ENCODE results near the gene NEU2.

Gene NEU2

DNA sequence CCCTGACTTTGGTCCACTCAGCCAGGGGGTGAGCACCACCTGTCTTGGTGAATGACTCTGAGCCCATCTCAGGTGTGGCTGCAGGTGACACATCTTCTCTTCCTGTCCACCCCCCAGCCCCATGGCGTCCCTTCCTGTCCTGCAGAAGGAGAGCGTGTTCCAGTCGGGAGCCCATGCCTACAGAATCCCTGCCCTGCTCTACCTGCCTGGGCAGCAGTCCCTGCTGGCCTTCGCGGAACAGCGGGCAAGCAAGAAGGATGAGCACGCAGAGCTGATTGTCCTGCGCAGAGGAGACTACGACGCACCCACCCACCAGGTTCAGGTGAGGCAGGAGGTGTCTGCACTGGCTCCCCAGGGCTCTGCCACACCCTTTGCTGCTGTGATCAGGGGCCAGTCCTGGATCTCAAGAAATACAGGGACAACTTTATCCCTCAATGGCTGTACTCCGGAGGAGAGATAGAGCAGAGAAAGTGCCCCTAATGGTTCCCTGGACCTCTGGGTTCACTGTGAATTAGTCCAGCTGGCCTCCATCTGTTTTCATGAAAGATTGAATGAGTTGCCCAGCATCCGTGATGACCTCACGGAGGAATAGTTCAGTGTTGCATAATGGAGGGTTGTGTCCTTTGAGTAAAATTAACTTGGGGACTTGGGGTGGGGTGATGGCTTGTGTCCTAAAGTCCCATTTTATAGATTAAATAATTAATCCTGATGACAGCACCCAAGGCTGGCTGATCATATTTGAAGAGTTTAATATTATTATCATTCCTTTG lies at the start of gene NEU2:
NEU2 (plus strand) TSS at position 122 of the 770 bp plus-strand sequence; CDS start at position 122, 0 bp downstream.
- ATAC-seq: no peak

DNA sequence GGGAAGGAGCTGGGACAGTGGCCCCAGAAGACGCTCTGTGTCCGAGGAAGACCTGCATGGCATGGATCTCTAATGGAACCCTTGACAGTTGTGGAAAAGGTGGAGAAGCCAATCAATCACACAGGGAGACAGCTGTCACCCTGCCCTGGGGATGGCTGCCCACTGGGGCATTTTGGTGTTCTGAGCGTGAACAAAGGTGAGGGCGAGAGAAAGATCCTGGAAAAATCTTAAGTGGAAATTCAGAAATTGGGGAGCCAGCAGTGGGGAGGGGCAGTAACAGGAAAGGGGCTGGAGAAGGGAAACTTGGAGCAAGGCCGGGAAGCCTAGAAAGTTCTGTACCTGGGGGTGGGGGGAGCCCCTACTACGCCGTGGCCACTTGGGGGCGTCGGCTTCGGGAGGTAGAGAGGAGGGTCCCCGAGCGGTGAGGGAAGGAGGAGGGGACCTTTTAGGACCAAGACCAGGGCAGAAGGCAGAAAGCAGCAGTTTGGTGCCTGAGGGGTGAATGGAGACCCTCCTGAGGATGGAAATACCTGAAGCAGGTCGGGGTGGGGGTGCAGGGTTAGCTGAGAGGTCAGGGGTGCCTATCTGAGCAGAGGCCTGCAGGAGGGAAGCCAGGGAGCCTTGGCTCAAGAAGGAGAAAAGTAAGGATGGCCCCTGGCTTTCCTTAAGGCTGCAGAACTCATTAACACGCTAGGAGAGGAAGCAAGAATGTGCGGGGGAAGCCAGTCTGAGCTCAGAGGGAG lies 49.4 kb upstream of the NEU2 start:
- ATAC-seq: no peak

DNA sequence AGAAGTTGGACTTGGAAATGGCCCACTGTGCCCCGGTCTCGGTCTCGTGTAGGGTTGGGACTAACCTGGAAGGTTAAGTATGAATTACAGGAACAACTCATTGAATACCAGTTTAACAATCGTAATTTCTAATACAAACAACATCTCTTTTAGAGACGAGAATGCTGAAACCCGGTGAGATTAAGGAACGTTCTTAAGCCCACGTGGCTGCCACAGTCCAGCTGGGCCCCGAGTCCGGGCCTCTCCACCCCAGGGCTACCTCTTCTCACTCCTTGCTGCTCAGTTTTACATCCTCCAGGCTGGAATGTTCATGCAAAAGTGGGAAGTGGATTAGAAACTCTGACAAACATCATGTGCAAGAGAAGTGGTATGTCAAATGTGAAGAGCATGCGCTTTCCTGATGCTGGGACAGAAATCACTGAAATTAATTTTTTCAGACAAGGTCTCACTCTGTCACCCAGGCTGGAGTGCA lies 48.8 kb upstream of the NEU2 start:
- no peak for ATAC-seq

DNA sequence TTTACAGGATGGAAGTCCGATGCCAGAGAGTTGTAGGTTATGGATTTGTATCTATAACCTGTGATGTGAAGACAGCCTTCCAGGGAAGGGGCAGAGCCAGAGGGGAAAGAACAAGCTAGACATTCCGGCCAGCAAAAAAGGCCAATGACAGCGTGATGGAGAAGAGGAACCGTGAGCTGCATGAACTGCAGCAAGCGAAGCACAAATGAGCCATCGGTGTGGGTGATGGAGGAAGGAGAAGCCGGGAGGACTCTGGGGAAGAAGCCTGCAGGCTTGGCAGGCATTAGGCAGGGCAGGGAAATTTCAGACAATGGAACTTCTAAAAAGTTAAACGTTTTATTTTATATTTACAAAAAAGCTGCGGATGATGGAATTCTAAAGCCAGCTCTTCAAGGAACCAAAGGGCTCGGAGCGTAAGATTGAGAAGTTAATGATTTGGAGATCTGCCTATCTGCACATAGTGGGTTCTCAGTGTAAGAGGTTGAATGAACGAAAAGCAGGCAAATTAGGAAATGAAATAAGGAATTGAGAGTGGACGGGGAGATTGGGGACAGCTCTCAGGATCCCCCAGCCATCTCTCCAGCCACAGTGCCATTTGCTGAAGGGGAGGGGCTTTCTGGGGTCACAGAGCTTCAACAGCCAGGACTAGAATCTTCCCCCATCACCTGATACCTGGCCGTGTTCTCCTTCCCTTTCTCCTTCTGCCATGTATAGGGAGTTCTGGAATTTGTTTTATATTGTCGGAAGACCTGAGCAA lies 47.8 kb upstream of the NEU2 start:
- no peak for ATAC-seq

DNA sequence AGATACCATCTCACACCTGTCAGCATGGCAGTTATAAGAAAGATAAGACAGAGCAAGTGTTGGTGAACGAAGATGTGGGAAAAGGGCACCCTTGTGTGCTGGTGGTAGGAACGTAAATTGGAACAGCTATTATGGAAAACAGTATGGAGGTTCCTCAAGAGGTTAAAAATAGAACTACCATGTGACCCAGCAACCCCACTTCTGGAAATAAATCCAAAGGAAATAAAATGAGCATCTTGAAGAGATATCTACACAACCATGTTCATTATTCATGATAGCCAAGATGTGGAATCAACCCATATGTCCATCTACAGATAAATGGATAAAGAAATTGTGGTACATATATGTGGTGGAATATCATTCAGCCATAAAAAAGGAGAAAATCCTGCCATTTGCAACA lies 46.3 kb upstream of the NEU2 start:
- ATAC-seq: no peak

DNA sequence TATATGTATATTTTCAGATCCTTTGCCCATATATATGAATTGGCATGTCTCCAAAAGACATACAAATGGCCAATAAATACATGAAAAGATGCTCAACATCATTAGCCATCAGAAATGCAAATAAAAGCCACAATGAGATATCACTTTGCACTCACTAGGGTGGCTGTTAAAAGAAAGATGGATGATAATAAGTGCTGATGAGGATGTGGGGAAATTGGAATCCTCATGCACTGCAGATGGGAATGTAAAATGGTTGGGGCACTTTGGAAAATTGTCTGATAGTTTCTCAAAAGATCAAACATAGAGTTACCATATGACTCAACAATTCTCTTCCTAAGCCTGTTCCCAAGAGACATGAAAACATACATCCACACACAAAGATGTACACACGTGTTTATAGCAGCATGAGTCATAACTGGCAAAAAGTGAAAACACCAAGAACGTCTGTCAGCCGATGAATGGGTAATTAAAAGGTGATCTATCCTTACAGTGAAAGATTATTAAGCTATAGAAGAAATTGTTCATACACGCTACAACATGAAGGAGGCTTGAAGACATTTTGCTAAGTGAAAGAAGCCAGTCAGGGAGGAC lies 39.1 kb upstream of the NEU2 start:
- ATAC-seq: no peak

DNA sequence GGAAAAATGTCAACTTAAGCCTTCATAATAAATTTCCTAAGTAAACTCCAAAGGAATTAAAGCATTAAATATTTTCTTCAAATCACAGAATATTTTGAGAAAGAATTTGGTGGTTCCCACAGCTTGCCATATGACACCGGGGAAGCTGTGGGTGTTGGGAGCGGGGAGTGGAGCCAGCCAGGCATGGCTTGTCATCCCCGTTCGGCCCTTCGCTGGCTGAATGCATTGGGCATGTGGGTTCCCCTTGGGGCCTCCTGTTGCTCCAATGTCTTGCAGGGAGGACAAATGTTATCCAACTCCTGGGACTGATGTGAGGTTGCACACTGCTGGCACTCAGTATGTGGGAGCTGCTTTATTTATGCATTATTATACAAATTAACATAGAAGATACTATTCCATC lies 38.0 kb upstream of the NEU2 start:
- no peak for ATAC-seq

DNA sequence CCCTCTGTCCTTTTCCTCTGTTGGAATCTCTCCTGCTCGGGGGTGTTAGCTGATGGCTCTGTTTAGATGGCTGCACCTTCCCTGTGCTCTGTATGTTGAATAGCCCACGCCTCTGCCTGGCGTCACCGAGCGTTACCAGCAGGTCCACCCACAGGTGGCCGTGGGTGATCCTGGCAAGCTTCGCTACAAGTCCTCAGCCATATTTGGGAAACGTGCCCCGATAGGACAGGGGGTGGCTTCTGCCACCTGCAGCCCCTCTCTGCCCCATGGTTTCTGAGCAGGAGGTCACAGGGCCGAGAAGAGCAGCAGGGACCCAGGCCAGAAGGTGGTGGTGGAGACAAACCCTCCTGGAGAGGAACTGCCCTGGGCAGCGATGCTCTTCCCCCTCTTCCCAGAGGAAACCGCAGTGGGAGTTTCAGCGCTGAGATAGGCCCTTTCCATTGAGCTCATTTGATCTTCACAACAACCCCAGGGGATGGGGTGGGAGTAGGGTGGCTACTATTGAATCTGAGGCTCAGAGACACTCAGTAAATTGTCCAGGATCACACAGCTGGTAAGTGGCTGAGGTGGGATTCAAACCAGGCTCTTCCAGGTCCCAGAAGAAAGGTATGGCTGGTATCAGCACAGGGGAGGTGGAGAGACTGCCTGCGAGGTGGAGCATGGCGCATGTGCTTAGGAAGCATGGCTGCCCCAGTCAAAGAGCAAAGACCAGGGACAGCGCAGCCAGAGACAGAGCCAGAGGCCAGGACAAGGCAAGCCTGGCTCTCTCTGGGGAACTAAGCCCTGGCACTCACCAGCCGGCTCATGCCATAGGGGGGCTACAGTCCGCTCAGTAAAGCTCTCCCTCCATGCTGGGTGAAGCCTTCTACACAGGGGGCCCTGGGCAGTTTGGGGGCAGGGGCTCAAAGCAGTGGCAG lies 34.5 kb upstream of the NEU2 start:
- ATAC-seq: no peak

DNA sequence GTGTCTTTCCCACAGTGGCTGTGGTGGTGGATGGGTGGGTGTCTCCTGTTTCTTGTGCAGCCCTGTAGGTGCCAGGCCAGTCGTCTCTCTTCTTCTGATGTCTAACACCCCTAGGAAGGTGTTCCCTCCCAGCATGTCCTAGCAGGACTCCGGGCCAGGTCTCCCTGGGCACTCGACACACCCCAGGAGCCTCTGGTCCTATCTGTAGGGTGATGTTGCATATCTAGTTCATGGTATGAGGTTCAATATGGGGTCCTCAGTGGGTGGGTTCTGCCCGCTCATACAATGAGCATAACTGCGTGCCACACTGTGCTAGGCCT lies 33.8 kb upstream of the NEU2 start:
- ATAC-seq: no peak

DNA sequence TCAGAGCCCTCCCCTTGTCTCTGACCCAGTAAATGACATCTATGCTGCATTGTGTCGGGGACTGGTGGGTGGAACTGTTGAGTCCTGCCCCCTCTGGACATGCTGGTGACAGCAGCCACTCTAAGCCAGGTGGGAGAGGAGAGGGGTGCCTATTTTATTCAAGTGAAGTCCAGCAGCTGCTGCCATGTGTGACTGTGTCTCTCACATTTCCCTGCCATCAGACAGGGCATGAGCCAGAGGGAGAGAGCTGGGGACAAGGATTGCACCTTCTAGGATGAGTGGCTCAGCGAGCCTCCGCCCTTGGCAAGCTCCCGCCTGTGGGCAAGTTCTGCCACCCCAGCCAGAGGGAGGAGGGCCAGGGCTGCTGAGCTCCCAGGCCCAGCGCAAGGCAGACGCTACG lies 33.1 kb upstream of the NEU2 start:
- ATAC-seq: no peak

DNA sequence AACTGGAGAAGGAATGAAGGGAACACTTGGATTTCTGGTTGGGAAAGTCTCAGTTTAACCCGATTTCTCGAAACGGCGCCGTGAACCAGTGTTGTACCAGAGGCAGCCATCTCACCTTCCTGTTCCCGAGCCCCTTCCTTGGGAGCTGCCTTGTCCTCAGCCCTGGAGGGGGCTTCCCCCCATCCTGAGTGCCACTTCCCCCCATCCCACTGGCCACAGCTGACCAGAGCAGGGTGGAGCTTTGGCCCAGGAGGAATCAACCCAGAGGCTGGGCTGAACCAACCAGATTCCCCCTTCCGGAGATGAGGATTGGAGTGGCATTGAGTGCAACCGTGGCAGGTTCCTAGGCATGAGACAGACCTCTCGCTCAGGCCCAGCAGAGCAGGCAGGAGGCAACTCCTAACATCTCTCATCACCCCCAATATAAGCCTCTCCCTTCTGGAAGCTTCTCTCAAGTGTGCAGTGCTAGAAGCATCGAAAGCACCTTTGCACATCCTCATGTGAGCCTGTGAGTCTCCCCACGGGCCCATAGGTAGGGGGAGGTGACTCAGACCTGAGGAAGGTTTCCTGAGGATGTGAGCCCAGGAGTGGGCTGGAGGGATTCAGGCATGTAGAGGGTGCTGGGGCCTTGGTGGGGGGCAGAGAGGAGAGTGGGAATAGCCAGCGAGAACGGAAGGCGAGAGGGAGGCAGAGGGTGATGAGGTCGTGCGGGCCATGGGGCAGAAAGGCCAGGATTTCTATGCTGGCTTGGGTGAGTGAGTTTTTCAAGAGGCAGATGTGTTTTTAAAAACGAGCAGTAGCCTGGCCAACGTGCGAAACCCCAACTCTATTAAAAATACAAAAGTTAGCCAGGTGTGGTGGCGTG lies 31.4 kb upstream of the NEU2 start:
- ATAC-seq: no peak

DNA sequence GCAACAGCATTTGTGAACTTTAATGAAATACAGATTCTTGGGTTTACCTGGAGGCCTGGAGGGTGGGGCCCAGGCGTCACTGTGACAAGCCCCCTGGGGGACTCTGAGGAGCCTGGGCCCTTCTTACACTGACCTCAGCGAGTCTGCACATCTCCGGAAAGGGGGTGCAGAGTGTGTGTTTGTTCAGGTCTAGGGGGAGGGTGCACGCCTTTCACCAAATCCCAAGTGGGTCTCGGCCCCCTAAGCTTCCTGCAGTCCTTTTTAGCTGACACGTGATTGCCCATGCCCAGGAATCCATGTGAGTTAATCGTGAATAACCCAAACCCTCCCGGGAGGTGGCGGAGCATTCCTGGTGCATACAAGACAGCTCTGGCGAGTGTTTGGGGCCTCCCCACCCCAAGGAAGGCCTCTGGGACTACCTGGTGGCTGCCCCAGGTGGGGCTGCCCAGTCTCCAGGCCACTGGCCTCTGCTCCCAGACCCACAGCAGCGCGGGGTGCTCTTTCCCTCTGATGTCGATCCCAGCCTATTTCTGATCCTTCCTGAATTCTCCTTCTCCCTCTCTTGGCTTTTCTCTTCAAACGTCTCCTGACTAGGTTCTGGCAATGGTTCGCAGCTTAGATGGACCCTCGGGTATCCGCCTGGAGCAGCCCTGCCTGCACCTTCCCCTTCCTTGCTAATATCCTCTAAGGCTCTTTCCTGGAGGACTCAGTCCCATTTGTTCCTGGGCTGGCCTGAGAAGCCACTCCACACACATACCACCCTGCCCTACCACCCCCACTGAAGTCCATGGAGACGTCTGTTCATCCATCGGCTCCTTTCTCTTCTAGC lies 29.4 kb upstream of the NEU2 start:
- no peak for ATAC-seq

DNA sequence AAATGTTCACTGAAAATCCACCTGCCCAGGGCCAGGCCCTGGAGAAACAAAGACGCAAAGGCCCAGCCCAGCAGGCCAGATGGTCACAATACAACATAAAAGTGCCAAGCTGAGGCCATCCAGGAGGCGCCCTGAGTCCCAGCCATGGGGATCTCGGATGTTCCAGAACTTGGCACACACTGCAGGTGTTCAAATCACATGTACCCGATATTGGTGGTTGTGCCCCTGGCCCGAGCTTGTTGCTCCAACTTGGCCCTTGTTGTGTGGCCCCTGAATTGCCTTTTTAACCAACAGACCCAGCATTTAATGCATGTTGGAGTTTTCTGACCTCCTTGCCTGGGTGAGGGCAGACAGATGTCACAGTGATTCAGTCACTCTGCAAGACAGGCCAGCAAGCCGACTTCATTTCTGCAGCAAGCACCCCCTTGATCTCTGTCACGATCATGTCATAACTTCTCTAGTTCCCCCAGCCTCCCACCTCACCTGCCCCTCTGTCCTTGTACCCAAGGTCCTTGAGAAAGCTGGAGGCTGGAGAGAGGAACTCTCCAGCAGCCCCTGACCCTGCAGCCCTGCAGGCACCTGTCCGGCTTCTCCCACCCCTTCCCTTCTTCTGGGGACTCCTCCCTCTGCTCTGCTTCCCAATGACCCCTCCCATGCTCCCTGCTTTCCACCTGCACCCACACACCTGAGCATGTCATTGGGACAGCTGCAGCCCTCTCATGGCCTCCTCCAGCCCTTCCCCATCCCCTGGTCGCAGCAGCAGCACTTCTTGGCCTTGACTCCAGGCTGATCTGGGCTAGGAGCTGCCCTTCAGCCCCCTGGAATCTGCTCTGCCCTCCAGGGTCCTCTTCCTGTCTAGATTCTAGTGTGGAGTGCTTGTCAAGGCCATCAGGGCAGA lies 28.6 kb upstream of the NEU2 start:
- ATAC-seq: no peak

DNA sequence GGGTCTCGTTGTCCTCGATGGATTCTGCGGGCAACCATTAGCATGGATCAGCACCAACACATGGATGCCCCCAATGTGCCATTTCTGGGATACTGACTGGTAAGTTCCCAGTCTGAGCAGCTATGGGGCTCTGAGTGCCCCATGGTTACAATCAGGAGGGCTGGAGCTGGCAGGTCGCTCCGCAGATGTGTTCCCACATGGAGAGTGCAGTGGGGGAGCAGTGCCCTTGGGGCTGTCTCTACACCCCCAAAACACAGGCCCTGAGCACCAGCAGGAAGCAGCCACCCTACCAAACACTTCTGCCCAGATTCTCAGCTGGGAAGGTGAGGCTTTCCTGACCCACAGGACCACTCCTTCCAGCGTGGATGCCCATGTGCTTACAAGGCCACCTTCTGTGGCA lies 27.4 kb upstream of the NEU2 start:
- ATAC-seq: no peak

DNA sequence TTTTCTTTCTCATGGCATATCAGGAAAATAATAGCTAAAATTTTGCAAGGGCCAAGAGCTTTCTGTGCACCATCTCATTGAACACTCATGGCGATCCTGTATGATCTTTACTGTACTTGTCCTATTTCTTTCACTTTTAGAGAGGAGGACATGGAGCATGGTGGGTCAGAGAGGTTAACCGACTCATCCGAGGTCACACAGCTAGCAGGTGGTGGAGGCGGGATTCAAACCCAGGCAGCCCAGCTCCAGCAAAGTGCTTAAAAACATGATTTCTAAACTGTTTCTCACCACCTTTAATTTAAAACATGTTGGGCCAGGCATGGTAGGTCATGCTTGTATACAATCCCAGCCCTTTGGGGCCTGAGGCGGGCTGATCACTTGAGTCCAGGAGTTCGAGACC lies 25.8 kb upstream of the NEU2 start:
- ATAC-seq: no peak

DNA sequence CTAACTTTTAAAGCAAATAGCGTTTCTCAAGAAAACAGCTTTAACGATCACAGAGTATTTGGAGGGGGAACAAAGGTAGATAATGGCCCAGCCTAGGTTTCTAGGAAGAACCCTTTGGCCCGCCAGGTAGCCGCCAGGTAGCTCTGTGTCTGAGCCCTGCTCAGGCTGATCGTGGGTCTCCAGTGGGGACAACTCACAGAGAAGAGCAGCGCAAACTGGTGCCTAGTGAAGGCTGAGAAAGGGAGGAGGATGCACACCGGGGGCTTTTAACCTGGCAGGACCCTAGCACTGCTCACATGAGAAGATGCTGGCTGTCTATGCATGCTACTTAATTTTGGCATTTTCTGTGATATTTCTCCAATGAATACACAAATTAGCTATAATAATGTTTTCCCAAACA lies 25.2 kb upstream of the NEU2 start:
- ATAC-seq: no peak

DNA sequence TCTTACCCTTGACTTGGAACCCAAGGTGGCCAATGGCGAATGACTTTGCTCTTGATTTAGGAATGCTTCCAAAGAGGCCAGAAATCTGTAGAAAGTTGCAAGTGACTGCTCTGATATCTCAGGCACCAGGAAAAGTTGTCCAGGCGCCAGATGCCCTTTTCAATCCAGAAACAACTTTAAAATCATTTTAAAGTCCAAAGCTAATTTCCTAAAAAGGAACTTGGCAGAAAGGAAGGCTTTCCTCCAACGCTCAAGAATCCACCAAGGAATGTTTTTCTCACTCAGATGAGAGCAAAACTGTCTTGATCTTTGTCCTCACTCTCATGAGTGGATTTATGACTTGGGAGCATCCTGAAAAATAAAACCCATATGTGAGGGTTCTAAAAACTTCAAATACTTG lies 24.7 kb upstream of the NEU2 start:
- no peak for ATAC-seq

DNA sequence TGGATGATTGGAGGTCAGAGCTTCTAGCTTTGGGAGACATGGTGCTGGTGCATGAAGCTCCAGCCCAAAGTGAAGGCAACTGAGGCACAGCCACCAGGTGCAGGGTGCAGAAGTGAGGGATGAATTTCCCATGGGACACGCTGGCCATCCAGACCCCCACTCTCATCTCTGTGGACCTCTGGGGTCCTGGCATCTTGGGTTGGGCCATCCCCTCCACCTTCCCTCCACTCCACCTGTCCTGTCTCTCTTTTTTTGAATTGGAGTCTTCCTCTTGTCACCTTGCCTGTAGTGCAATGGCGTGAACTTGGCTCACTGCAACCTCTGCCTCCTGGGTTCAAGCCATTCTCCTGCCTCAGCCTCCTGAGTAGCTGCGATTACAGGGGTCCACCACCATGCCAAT lies 22.8 kb upstream of the NEU2 start:
- no peak for ATAC-seq
